ENCODE measurements around the gene TPD52L1.
"Not testable (repeated sequence)": the region's sequence is repeated elsewhere in the genome, so short reads cannot be mapped to it uniquely, and the experiment has no call there.

Gene TPD52L1

GRCh38 chr6:125144822-125145221 lies 8.8 kb upstream of the TPD52L1 start:
- DNase-seq, result no peak

- DNase-seq, result no peak
These were observed 4.1 kb upstream of the TPD52L1 start for GRCh38 chr6:125149256-125150144.

- DNase-seq, result no peak
These were observed 1.9 kb upstream of the TPD52L1 start for GRCh38 chr6:125151700-125152099.

- no peak for DNase-seq
These were observed 666 bp downstream of the TPD52L1 start for GRCh38 chr6:125154118-125154760.

GRCh38 chr6:125154761-125155135 lies 1.2 kb downstream of the TPD52L1 start:
- DNase-seq, result no peak

GRCh38 chr6:125155344-125155743 lies 1.8 kb downstream of the TPD52L1 start:
- DNase-seq, result no peak

GRCh38 chr6:125156496-125156895 lies 2.9 kb downstream of the TPD52L1 start:
- DNase-seq, result no peak

- DNase-seq, result no peak
These were observed 3.7 kb downstream of the TPD52L1 start for GRCh38 chr6:125157280-125157679.

- DNase-seq, result no peak
These were observed 4.2 kb downstream of the TPD52L1 start for GRCh38 chr6:125157725-125158124.

- DNase-seq, result not testable (repeated sequence)
These were observed 9.8 kb downstream of the TPD52L1 start for GRCh38 chr6:125163339-125163738.

GRCh38 chr6:125163811-125164210 lies 10.2 kb downstream of the TPD52L1 start:
- DNase-seq, result no peak

- DNase-seq, result no peak
These were observed 11.1 kb downstream of the TPD52L1 start for GRCh38 chr6:125164696-125165095.

GRCh38 chr6:125165256-125165655 lies 11.7 kb downstream of the TPD52L1 start:
- DNase-seq, result no peak

- DNase-seq, result no peak
These were observed 12.2 kb downstream of the TPD52L1 start for GRCh38 chr6:125165776-125166175.

GRCh38 chr6:125166711-125167110 lies 13.1 kb downstream of the TPD52L1 start:
- DNase-seq, result no peak

GRCh38 chr6:125167579-125167978 lies 14.0 kb downstream of the TPD52L1 start:
- no peak for DNase-seq

GRCh38 chr6:125169058-125169457 lies 15.5 kb downstream of the TPD52L1 start:
- DNase-seq, result no peak

- no peak for DNase-seq
These were observed 15.9 kb downstream of the TPD52L1 start for GRCh38 chr6:125169522-125169921.

GRCh38 chr6:125170376-125170775 lies 16.8 kb downstream of the TPD52L1 start:
- no peak for DNase-seq

GRCh38 chr6:125173341-125174095 lies 19.9 kb downstream of the TPD52L1 start:
- no peak for DNase-seq

GRCh38 chr6:125174626-125175025 lies 21.1 kb downstream of the TPD52L1 start:
- DNase-seq, result no peak

GRCh38 chr6:125175466-125176048 lies 22.0 kb downstream of the TPD52L1 start:
- no peak for DNase-seq

All from NCI-H2107 (cell line).